ENCODE measurements around the gene CAMSAP1. TPM values are rescaled to one million over a fixed set of nuclear protein-coding genes. Genes with fewer than 3 reads are reported as not detected.

The CAMSAP1 gene
- total RNA-seq, 1 donor from 2014 or later = 34.8 TPM

DNA sequence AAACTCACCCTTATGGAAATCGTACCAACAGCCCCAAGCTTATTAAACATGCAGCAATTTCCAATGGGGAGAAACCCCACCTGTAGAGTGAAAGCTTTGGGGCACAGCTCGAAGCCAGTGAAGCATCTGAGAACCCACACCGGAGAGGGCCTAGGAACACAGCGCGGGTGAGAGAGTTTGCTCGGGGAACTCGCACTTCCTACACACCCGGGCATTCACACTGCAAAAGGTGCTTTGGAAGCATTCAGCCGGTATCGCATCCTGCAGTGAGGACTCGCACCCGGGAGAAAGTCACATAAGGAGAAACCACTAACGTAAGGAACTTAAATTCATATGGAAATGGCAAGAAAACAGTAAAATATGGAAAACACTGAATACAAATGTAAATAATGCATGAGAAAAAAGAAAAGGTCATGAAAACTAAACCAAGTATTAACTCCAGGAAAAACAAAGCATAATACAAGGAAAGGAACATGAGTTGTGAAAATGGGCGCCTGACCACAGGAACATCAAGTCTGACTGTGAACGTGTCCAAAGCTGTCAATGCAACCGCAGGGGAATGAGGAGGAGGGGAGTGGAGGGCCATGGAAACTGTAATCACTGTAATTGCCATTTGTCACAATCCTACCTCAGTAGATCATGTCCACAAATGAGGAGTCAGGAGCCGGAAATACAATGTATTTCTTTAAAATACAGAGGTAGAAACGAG, 28.7 kb downstream of the CAMSAP1 start:
- Mint-ChIP-seq H3K4me1 (ENCODE audit: low read depth, unreplicated experiment) (peaks cover 32% of the 10 kb centered on the region), H3K27me3 (ENCODE audit: low read depth, unreplicated experiment) (no peaks in the 10 kb centered on the region), H3K9me3 (ENCODE audit: unreplicated experiment) (peaks cover 2% of the 10 kb centered on the region), H3K4me3 (ENCODE audit: unreplicated experiment) (no peak overlapping the region), H3K36me3 (ENCODE audit: low read depth, unreplicated experiment) (peaks cover 1% of the 10 kb centered on the region), H3K27ac (ENCODE audit: unreplicated experiment) (no peak overlapping the region)
- no peaks in the 10 kb centered on the region for H3K36me3 ChIP-seq (ENCODE audit: insufficient read depth, low read length)
- H3K9me3 ChIP-seq (ENCODE audit: insufficient read depth, low read depth, low read length) = no peaks in the 10 kb centered on the region
- peaks cover 98% of the 10 kb centered on the region for H3K79me2 ChIP-seq (ENCODE audit: insufficient read depth, low read length)
- H3K27ac ChIP-seq (ENCODE audit: low read depth, low read length) = no peak overlapping the region
- H3K4me3 ChIP-seq (ENCODE audit: insufficient read depth, low read depth, low read length) = no peak overlapping the region
- TF ChIP-seq, protein P1, sequence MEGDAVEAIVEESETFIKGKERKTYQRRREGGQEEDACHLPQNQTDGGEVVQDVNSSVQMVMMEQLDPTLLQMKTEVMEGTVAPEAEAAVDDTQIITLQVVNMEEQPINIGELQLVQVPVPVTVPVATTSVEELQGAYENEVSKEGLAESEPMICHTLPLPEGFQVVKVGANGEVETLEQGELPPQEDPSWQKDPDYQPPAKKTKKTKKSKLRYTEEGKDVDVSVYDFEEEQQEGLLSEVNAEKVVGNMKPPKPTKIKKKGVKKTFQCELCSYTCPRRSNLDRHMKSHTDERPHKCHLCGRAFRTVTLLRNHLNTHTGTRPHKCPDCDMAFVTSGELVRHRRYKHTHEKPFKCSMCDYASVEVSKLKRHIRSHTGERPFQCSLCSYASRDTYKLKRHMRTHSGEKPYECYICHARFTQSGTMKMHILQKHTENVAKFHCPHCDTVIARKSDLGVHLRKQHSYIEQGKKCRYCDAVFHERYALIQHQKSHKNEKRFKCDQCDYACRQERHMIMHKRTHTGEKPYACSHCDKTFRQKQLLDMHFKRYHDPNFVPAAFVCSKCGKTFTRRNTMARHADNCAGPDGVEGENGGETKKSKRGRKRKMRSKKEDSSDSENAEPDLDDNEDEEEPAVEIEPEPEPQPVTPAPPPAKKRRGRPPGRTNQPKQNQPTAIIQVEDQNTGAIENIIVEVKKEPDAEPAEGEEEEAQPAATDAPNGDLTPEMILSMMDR (IDR thresholded peaks at IDR 0.05; ENCODE audit: insufficient read depth, low read depth, low read length) = no peak
- no peaks in the 10 kb centered on the region for H3K4me1 ChIP-seq (ENCODE audit: insufficient read depth, low read length)
- no peak overlapping the region for H3K4me2 ChIP-seq (ENCODE audit: low read length)
- peaks cover 94% of the 10 kb centered on the region for H4K20me1 ChIP-seq (ENCODE audit: insufficient read depth, low read length)
- no peaks in the 10 kb centered on the region for H3K27me3 ChIP-seq (ENCODE audit: insufficient read depth, low read length)
- FAIRE-seq (no peak), DNase-seq (ENCODE audit: low read depth) (no peak)
- H3K9ac ChIP-seq (ENCODE audit: low read length) = no peak overlapping the region
- H2AFZ ChIP-seq (ENCODE audit: low read depth, low read length) = no peak overlapping the region

DNA sequence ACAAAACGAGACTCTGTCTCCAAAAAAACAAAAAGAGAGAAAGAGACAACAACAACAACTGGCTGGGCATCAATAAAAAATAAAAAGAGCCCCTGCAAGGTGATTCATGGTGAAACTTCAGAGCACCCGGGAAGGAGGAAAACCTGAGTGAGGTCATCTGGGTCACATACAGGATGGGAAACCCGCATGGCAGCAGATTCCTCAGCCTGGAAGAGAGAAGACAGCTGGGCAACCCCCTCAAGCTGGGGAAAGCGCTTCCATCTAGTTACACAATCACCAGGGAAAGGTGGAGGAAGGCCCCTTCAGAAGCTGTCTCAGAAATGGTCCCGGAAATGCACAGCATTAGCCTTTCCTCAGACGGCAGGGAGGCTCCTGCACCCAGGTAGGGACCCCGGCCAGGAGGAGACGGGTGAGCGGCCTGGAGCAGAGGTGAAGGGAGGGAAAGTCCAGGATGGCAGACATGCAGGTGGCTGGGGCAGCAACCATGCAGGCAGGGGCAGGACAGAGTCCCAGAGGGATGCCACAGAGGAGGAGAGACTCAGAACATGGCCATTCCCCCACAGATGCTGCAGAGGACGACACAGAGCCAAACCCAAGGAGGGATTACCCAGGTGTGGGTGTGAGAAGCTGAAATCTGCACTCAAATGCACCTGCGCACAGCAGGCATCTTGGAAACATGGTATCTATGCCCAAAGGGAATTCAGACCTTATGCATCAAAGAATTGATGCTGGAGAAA, 29.4 kb downstream of the CAMSAP1 start:
- no peak for TF ChIP-seq EZH2 (IDR thresholded peaks at IDR 0.05; ENCODE audit: insufficient read depth, low read length)
- TF ChIP-seq, protein P1 (IDR thresholded peaks at IDR 0.05; ENCODE audit: insufficient read depth, low read depth, low read length) = no peak
- peaks cover 98% of the 10 kb centered on the region for H3K79me2 ChIP-seq (ENCODE audit: insufficient read depth, low read length)
- Mint-ChIP-seq H3K27ac (ENCODE audit: unreplicated experiment) (no peak overlapping the region), H3K27me3 (ENCODE audit: low read depth, unreplicated experiment) (no peaks in the 10 kb centered on the region), H3K4me1 (ENCODE audit: low read depth, unreplicated experiment) (peaks cover 26% of the 10 kb centered on the region), H3K4me3 (ENCODE audit: unreplicated experiment) (no peak overlapping the region), H3K9me3 (ENCODE audit: unreplicated experiment) (peaks cover 2% of the 10 kb centered on the region), H3K36me3 (ENCODE audit: low read depth, unreplicated experiment) (peaks cover 1% of the 10 kb centered on the region)
- H3K27me3 ChIP-seq (ENCODE audit: insufficient read depth, low read length) = no peaks in the 10 kb centered on the region
- H3K9ac ChIP-seq (ENCODE audit: low read length) = no peak overlapping the region
- no peaks in the 10 kb centered on the region for H3K36me3 ChIP-seq (ENCODE audit: insufficient read depth, low read length)
- no peaks in the 10 kb centered on the region for H3K9me3 ChIP-seq (ENCODE audit: insufficient read depth, low read depth, low read length)
- H3K4me1 ChIP-seq (ENCODE audit: insufficient read depth, low read length) = no peaks in the 10 kb centered on the region
- H3K4me3 ChIP-seq (ENCODE audit: insufficient read depth, low read depth, low read length) = no peak overlapping the region
- FAIRE-seq (no peak), DNase-seq (ENCODE audit: low read depth) (no peak)
- no peak overlapping the region for H3K27ac ChIP-seq (ENCODE audit: low read depth, low read length)
- no peak overlapping the region for H3K4me2 ChIP-seq (ENCODE audit: low read length)
- H4K20me1 ChIP-seq (ENCODE audit: insufficient read depth, low read length) = peaks cover 90% of the 10 kb centered on the region
- H2AFZ ChIP-seq (ENCODE audit: low read depth, low read length) = no peak overlapping the region

DNA sequence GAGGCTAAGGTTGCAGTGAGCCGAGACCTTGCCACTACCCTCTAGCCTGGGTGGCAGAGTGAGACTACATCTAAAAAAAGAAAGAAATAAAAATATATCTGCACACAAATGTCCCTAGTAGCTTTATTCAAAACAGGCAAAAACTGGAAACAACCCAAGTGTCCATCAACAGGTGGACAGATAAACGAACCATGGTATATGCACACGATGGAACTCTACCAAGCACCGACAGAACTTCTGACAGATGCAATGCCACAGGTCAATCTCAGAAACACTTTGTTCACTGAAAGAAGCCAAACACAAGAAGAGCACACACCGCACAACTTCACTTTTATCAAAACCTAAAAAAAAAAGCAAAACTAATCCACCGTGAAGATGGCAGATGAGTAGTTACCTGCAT, 30.4 kb downstream of the CAMSAP1 start:
- Mint-ChIP-seq H3K4me1 (ENCODE audit: low read depth, unreplicated experiment) (peaks cover 19% of the 10 kb centered on the region), H3K9me3 (ENCODE audit: unreplicated experiment) (peaks cover 2% of the 10 kb centered on the region), H3K4me3 (ENCODE audit: unreplicated experiment) (no peak overlapping the region), H3K27me3 (ENCODE audit: low read depth, unreplicated experiment) (no peaks in the 10 kb centered on the region), H3K27ac (ENCODE audit: unreplicated experiment) (no peak overlapping the region), H3K36me3 (ENCODE audit: low read depth, unreplicated experiment) (peaks cover 1% of the 10 kb centered on the region)
- Histone ChIP-seq H3K27me3 (ENCODE audit: insufficient read depth, low read length) (no peaks in the 10 kb centered on the region), H3K9me3 (ENCODE audit: insufficient read depth, low read depth, low read length) (no peaks in the 10 kb centered on the region), H3K79me2 (ENCODE audit: insufficient read depth, low read length) (peaks cover 98% of the 10 kb centered on the region), H3K27ac (ENCODE audit: low read depth, low read length) (no peak overlapping the region), H3K9ac (ENCODE audit: low read length) (no peak overlapping the region), H4K20me1 (ENCODE audit: insufficient read depth, low read length) (peaks cover 90% of the 10 kb centered on the region), H2AFZ (ENCODE audit: low read depth, low read length) (no peak overlapping the region), H3K4me2 (ENCODE audit: low read length) (no peak overlapping the region), H3K4me1 (ENCODE audit: insufficient read depth, low read length) (no peaks in the 10 kb centered on the region), H3K36me3 (ENCODE audit: insufficient read depth, low read length) (no peaks in the 10 kb centered on the region), H3K4me3 (ENCODE audit: insufficient read depth, low read depth, low read length) (no peak overlapping the region)
- TF ChIP-seq, protein P1 (IDR thresholded peaks at IDR 0.05; ENCODE audit: insufficient read depth, low read depth, low read length) = no peak
- no peak for TF ChIP-seq EZH2 (IDR thresholded peaks at IDR 0.05; ENCODE audit: insufficient read depth, low read length)
- DNase-seq (ENCODE audit: low read depth) (no peak), FAIRE-seq (no peak)
